ENCODE measurements around the gene BEX1.
"Not testable (repeated sequence)": the region's sequence is repeated elsewhere in the genome, so short reads cannot be mapped to it uniquely, and the experiment has no call there.

BEX1 gene

GRCh38 chrX:103063918-103064434 lies at the start of gene BEX1:
Gene BEX1, minus strand, starts transcription at chrX:103064171. Its CDS starts 897 bp downstream, at chrX:103063274.
- DNase-seq, result peak; percentile 74

GRCh38 chrX:103109497-103109896 lies 45.5 kb upstream of the BEX1 start:
- DNase-seq, result not testable (repeated sequence)

- no peak for DNase-seq
Observed at GRCh38 chrX:103107836-103108235, 43.9 kb upstream of the BEX1 start.

GRCh38 chrX:103107227-103107737 lies 43.3 kb upstream of the BEX1 start:
- DNase-seq, result not testable (repeated sequence)

GRCh38 chrX:103104370-103104769 lies 40.4 kb upstream of the BEX1 start:
- not testable (repeated sequence) for DNase-seq

- DNase-seq, result not testable (repeated sequence)
Observed at GRCh38 chrX:103103866-103104265, 39.9 kb upstream of the BEX1 start.

- no peak for DNase-seq
Observed at GRCh38 chrX:103101299-103102042, 37.5 kb upstream of the BEX1 start.

GRCh38 chrX:103100484-103100883 lies 36.5 kb upstream of the BEX1 start:
- DNase-seq, result no peak

GRCh38 chrX:103099691-103100090 lies 35.7 kb upstream of the BEX1 start:
- DNase-seq, result no peak

GRCh38 chrX:103098488-103098887 lies 34.5 kb upstream of the BEX1 start:
- DNase-seq, result no peak

- no peak for DNase-seq
Observed at GRCh38 chrX:103092942-103093341, 29.0 kb upstream of the BEX1 start, which contains the start of gene NXF3. Gene NXF3, minus strand, starts transcription at chrX:103093143. Its CDS starts 120 bp downstream, at chrX:103093023.

GRCh38 chrX:103081051-103081450 lies 17.1 kb upstream of the BEX1 start:
- DNase-seq, result no peak

- no peak for DNase-seq
Observed at GRCh38 chrX:103073467-103073866, 9.5 kb upstream of the BEX1 start.

- no peak for DNase-seq
Observed at GRCh38 chrX:103066606-103067005, 2.6 kb upstream of the BEX1 start.

- peak; percentile 17 for DNase-seq
Observed at GRCh38 chrX:103063191-103063845, 653 bp downstream of the BEX1 start.

- DNase-seq, result no peak
Observed at GRCh38 chrX:103061486-103061885, 2.5 kb downstream of the BEX1 start.

- no peak for DNase-seq
Observed at GRCh38 chrX:103056902-103057301, 7.1 kb downstream of the BEX1 start.

GRCh38 chrX:103052625-103053024 lies 11.3 kb downstream of the BEX1 start:
- no peak for DNase-seq

GRCh38 chrX:103051260-103051789 lies 12.6 kb downstream of the BEX1 start:
- DNase-seq, result no peak

- not testable (repeated sequence) for DNase-seq
Observed at GRCh38 chrX:103033371-103033770, 30.6 kb downstream of the BEX1 start.

GRCh38 chrX:103017542-103017941 lies 46.4 kb downstream of the BEX1 start:
- DNase-seq, result no peak

GRCh38 chrX:103012945-103013344 lies 51.0 kb downstream of the BEX1 start:
- no peak for DNase-seq
